ENCODE results near the gene COA6. TPM values are rescaled to one million over a fixed set of nuclear protein-coding genes. Genes with fewer than 3 reads are reported as not detected.

Gene COA6
- polyA plus RNA-seq (2011; rRNA removed) (11.7 and 15.9 TPM in 2 replicates), polyA minus RNA-seq (2011; rRNA and poly(A)+ RNA removed) (2.5 and 2.7 TPM in 2 replicates)

DNA sequence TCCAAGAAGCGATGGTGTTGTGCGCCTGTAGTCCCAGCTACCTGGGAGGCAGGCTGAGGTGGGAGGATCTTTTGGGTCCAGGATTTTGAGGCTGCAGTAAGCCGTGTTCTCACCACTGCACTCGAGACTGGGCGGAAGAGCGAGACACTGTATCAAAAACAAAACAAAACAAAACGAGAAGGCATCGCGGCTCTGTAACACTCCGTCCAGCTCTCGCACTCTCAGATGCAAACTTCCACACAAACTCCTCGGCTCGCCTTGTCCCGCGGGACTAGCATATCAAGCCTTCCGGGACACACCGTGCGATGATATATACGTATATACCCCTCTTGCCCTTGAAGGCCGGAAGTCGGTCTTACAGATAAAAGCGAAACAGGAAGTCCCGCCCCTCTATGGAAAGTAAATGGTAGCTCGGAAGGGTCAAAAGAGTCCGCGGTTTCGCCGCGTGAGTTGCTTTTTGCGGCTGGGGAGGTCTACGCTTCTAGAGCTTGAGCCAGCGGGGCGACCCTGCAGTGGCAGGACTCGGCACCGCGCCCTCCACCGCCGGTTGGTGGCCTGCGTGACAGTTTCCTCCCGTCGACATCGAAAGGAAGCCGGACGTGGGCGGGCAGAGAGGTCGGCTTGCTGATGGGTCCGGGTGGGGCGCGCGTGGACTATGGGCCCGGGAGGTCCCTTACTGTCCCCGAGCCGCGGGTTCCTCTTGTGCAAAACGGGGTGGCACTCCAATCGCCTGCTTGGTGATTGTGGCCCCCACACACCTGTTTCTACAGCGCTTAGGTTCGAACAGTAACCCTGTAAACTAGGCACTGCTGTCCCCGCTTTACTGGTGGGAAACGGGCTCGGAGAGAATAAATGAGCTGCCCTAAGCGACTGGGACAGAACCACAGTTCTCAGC is at the start of gene COA6:
Gene COA6 (plus strand): TSS at position 393 of the 895 bp plus-strand sequence. CDS start 11 bp downstream, at position 404.
- Histone ChIP-seq H3K27me3 (ENCODE audit: control insufficient read depth, insufficient read depth, low read length) (no peaks in the 10 kb centered on the region), H3K36me3 (ENCODE audit: control insufficient read depth, insufficient read depth, low read length) (peaks cover 5% of the 10 kb centered on the region), H3K4me3 (ENCODE audit: low read depth, low read length) (peak within 1 kb of the TSS; percentile 81)
- peak; percentile 76 for DNase-seq (ENCODE audit: low read depth)
- CTCF ChIA-PET, result interaction anchor here (0.6 kb wide), 1 partner anchor 30 kb away, joined by 3 read pairs; no protein-coding TSS in a partner anchor
- POLR2A ChIA-PET, result interaction anchor here (0.6 kb wide), 2 partner anchors 12 to 1469 kb away, joined by 3 read pairs; no protein-coding TSS in a partner anchor
- TF ChIP-seq, protein P1, sequence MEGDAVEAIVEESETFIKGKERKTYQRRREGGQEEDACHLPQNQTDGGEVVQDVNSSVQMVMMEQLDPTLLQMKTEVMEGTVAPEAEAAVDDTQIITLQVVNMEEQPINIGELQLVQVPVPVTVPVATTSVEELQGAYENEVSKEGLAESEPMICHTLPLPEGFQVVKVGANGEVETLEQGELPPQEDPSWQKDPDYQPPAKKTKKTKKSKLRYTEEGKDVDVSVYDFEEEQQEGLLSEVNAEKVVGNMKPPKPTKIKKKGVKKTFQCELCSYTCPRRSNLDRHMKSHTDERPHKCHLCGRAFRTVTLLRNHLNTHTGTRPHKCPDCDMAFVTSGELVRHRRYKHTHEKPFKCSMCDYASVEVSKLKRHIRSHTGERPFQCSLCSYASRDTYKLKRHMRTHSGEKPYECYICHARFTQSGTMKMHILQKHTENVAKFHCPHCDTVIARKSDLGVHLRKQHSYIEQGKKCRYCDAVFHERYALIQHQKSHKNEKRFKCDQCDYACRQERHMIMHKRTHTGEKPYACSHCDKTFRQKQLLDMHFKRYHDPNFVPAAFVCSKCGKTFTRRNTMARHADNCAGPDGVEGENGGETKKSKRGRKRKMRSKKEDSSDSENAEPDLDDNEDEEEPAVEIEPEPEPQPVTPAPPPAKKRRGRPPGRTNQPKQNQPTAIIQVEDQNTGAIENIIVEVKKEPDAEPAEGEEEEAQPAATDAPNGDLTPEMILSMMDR (IDR thresholded peaks at IDR 0.05; ENCODE audit: insufficient read depth, low read depth, low read length), result no peak

DNA sequence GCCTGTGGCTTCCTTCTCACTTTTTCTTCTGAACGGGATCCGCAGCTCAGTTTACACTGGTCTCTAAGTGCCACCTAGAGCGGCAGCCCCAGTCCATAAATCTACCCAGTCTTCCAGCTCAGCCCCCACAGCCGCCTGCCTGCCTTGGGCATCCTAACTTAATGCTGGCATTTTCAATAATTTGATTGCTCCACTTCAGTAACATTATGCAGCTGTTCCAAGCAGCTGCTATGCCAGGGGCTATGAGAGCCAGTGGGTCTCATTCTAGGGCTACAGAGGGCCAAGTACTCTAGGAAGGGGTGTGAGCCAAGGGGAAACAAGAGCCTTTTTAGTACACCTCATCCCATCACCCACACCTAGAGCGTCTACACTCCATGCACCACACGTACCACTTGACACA is 48.4 kb upstream of the COA6 start:
- no peak overlapping the region for H3K4me3 ChIP-seq (ENCODE audit: low read depth, low read length)
- ChIA-PET CTCF (interaction anchor here (0.6 to 1.7 kb wide), 4 partner anchors 9 to 78 kb away, joined by 3 to 6 read pairs (median 4); no protein-coding TSS in a partner anchor), POLR2A (no interaction called here)
- peaks cover 4% of the 10 kb centered on the region for H3K27me3 ChIP-seq (ENCODE audit: control insufficient read depth, insufficient read depth, low read length)
- TF ChIP-seq, protein P1 (IDR thresholded peaks at IDR 0.05; ENCODE audit: insufficient read depth, low read depth, low read length), result no peak
- no peaks in the 10 kb centered on the region for H3K36me3 ChIP-seq (ENCODE audit: control insufficient read depth, insufficient read depth, low read length)
- no peak for DNase-seq (ENCODE audit: low read depth)

GRCh38 chr1:234325878-234326496 is 47.3 kb upstream of the COA6 start:
- TF ChIP-seq, protein P1 (IDR thresholded peaks at IDR 0.05; ENCODE audit: insufficient read depth, low read depth, low read length), result no peak
- CTCF ChIA-PET, result interaction anchor here (1.2 to 3.0 kb wide), 9 partner anchors 9 to 132 kb away, joined by 3 to 18 read pairs (median 6); no protein-coding TSS in a partner anchor
- POLR2A ChIA-PET, result no interaction called here
- no peak for DNase-seq (ENCODE audit: low read depth)
- H3K36me3 ChIP-seq (ENCODE audit: control insufficient read depth, insufficient read depth, low read length), result no peaks in the 10 kb centered on the region
- peak overlapping the region; percentile 26; the same call in 1 of the 2 replicates for H3K4me3 ChIP-seq (ENCODE audit: low read depth, low read length)
- peaks cover 4% of the 10 kb centered on the region for H3K27me3 ChIP-seq (ENCODE audit: control insufficient read depth, insufficient read depth, low read length)

DNA sequence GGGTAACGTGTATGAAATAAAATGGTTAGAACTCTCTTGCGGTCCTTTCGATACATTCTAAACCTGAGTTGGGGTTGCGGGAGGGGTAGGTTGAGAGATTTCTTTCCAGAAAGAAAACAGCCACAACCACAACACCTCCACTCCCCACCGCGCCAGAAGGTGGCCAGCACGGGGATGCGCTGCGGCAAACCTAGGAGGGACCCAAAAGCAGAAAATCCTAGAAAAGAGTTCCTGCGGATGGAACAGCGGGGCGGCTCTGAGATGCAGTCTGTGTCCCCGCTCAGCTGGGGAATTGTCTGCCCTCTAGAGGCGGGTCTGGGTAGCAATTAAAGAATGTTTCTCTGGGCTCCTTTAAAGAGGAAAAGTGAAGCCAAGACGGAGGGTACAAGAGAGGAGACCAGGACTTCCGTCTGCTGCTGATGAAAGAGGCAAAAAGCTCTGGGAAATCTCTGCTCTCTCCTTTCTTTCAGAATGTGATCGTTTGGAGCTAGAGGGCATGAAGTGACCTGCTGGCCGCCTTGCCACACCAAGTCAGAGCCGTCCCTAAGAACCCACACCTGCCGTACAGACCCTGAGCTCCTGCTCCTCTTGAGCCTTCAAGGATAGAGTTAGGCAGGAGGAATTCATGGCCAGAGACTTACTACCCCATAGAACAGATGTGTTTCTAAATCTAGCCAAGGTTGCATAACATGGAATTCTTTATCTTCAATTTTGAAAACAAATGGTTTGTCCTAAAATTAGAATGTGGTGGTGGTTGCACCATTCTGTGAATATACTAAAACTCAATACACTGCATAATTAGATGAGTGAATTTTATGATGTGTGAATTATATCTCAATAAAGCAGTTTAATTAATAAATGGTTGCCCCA is 46.5 kb upstream of the COA6 start:
- TF ChIP-seq, protein P1 (IDR thresholded peaks at IDR 0.05; ENCODE audit: insufficient read depth, low read depth, low read length), result peak; percentile 88
- CTCF ChIA-PET, result interaction anchor here (1.0 to 3.0 kb wide), 9 partner anchors 10 to 133 kb away, joined by 3 to 18 read pairs (median 6); no protein-coding TSS in a partner anchor
- POLR2A ChIA-PET, result no interaction called here
- Histone ChIP-seq H3K27me3 (ENCODE audit: control insufficient read depth, insufficient read depth, low read length) (peaks cover 4% of the 10 kb centered on the region), H3K36me3 (ENCODE audit: control insufficient read depth, insufficient read depth, low read length) (no peaks in the 10 kb centered on the region), H3K4me3 (ENCODE audit: low read depth, low read length) (peak overlapping the region; percentile 26)
- DNase-seq (ENCODE audit: low read depth), result no peak

All from BJ (cell line).